ENCODE data around the gene FAM50B.

GRCh38 chr6:3879194-3879952 is 30.2 kb downstream of the FAM50B start:
- TF ChIP-seq BHLHE40 (IDR thresholded peaks at IDR 0.05; ENCODE audit: borderline replicate concordance), result no peak
- no peak for TF ChIP-seq FOXK2 (IDR thresholded peaks at IDR 0.05)
- TF ChIP-seq LEF1 (IDR thresholded peaks at IDR 0.05; ENCODE audit: borderline replicate concordance), result no peak
- no peak for TF ChIP-seq SUZ12 (IDR thresholded peaks at IDR 0.05)
- no peak for TF ChIP-seq ELF4 (IDR thresholded peaks at IDR 0.05)
- no peak for TF ChIP-seq L3MBTL2 (conservative IDR thresholded peaks at IDR 0.05)
